ENCODE results near the gene LEP. TPM values are rescaled to one million over a fixed set of nuclear protein-coding genes. Genes with fewer than 3 reads are reported as not detected.

LEP gene
- total RNA-seq, 2 donors from 2014 or later: not detected

DNA sequence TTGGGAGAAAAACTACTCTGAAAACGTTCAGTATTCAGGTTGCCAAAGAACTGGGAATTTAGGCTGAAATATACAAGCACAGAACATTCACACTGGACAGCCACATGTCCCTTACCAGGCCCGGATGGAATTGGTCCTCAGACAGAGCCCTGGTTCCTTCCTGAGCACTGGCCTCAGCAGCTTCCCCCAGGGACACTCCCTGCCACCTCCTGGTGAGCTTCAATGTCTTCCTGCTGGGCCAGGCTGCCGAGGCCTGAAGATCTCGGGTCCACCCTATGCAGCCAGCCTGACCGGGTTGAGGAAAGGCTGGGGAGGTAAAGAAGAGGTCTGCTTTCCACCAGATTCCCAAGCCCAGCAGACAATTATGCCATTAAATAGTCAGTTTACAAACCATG, 24.8 kb downstream of the LEP start:
- Mint-ChIP-seq H3K4me3 (no peak overlapping the region), H3K4me1 (ENCODE audit: low read depth in 2 of 2) (no peaks in the 10 kb centered on the region), H3K27me3 (peaks cover 7 to 28% of the 10 kb centered on the region in 2 donors), H3K36me3 (no peaks in the 10 kb centered on the region), H3K27ac (no peak overlapping the region), H3K9me3 (no peaks in the 10 kb centered on the region)
- no peak for ATAC-seq
- DNase-seq (ENCODE audit: low spot score): no peak

- no peaks in the 10 kb centered on the region for H3K9me3 Mint-ChIP-seq
- no peaks in the 10 kb centered on the region for H3K4me1 Mint-ChIP-seq (ENCODE audit: low read depth in 2 of 2)
- no peak for ATAC-seq
- H3K27me3 Mint-ChIP-seq: peaks cover 10 to 28% of the 10 kb centered on the region in 2 donors
- no peak overlapping the region for H3K27ac Mint-ChIP-seq
- DNase-seq (ENCODE audit: low spot score): no peak
- no peak overlapping the region for H3K4me3 Mint-ChIP-seq
- no peaks in the 10 kb centered on the region for H3K36me3 Mint-ChIP-seq
These were observed 25.4 kb downstream of the LEP start for GRCh38 chr7:128266529-128266882.

GRCh38 chr7:128266883-128267594, 26.0 kb downstream of the LEP start:
- DNase-seq (ENCODE audit: low spot score) (no peak), ATAC-seq (no peak)
- H3K9me3 Mint-ChIP-seq: no peaks in the 10 kb centered on the region
- H3K27ac Mint-ChIP-seq: no peak overlapping the region
- H3K36me3 Mint-ChIP-seq: no peaks in the 10 kb centered on the region
- no peaks in the 10 kb centered on the region for H3K4me1 Mint-ChIP-seq (ENCODE audit: low read depth in 2 of 2)
- no peak overlapping the region for H3K4me3 Mint-ChIP-seq
- H3K27me3 Mint-ChIP-seq: peaks cover 10 to 28% of the 10 kb centered on the region in 2 donors

- ATAC-seq (no peak), DNase-seq (ENCODE audit: low spot score) (no peak)
- Mint-ChIP-seq H3K4me3 (no peak overlapping the region), H3K27me3 (peaks cover 13 to 28% of the 10 kb centered on the region in 2 donors), H3K27ac (no peak overlapping the region), H3K36me3 (no peaks in the 10 kb centered on the region), H3K4me1 (ENCODE audit: low read depth in 2 of 2) (no peaks in the 10 kb centered on the region), H3K9me3 (no peaks in the 10 kb centered on the region)
These were observed 26.5 kb downstream of the LEP start for GRCh38 chr7:128267595-128267924.

GRCh38 chr7:128268233-128268632, 27.2 kb downstream of the LEP start:
- DNase-seq (ENCODE audit: low spot score) (no peak), ATAC-seq (no peak)
- Mint-ChIP-seq H3K36me3 (no peaks in the 10 kb centered on the region), H3K27ac (no peak overlapping the region), H3K27me3 (peaks cover 15 to 28% of the 10 kb centered on the region in 2 donors), H3K4me1 (ENCODE audit: low read depth in 2 of 2) (no peaks in the 10 kb centered on the region), H3K9me3 (no peaks in the 10 kb centered on the region), H3K4me3 (no peak overlapping the region)

GRCh38 chr7:128270826-128271272, 29.8 kb downstream of the LEP start:
- Mint-ChIP-seq H3K27me3 (peaks cover 15 to 28% of the 10 kb centered on the region in 2 donors), H3K4me1 (ENCODE audit: low read depth in 2 of 2) (no peaks in the 10 kb centered on the region), H3K27ac (no peak overlapping the region), H3K36me3 (no peaks in the 10 kb centered on the region), H3K4me3 (no peak overlapping the region), H3K9me3 (no peaks in the 10 kb centered on the region)
- DNase-seq (ENCODE audit: low spot score) (no peak), ATAC-seq (no peak)

- peaks cover 15 to 28% of the 10 kb centered on the region in 2 donors for H3K27me3 Mint-ChIP-seq
- H3K27ac Mint-ChIP-seq: no peak overlapping the region
- no peaks in the 10 kb centered on the region for H3K36me3 Mint-ChIP-seq
- H3K9me3 Mint-ChIP-seq: no peaks in the 10 kb centered on the region
- no peaks in the 10 kb centered on the region for H3K4me1 Mint-ChIP-seq (ENCODE audit: low read depth in 2 of 2)
- ATAC-seq (no peak), DNase-seq (ENCODE audit: low spot score) (no peak)
- H3K4me3 Mint-ChIP-seq: peak overlapping the region; percentile 58
These were observed 30.4 kb downstream of the LEP start for GRCh38 chr7:128271471-128271941.

DNA sequence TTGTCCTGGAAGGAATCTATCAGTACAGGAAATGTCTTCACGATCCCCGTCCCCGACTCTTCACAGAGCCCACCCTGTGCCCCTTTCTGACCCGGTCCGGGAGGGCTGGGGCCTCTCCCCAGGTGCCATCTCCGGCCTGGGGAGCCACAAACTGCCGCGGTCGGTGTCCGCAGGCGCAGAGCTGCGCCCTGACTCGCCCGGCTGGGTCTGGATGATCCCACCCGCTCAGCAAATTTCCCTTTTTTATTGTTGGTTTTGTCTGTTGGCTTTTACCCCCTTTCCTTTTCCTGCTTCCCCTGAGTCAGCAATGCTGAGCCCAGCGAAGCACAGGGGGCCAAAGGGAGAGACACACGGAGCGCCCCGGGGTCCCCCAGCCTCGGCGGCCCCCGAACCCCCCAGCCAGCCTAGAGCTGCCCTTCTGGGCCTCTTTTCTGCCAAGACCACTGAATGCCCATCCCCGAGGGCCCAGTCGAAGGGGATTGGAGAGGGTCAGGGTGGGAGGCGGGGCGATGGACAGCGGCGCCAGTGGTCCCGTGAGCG, 30.9 kb downstream of the LEP start:
- Mint-ChIP-seq H3K9me3 (no peaks in the 10 kb centered on the region), H3K27ac (no peak overlapping the region), H3K36me3 (no peaks in the 10 kb centered on the region), H3K27me3 (peaks cover 15 to 26% of the 10 kb centered on the region in 2 donors), H3K4me3 (no peak overlapping the region), H3K4me1 (ENCODE audit: low read depth in 2 of 2) (no peaks in the 10 kb centered on the region)
- no peak for DNase-seq (ENCODE audit: low spot score)
- ATAC-seq: no peak

DNA sequence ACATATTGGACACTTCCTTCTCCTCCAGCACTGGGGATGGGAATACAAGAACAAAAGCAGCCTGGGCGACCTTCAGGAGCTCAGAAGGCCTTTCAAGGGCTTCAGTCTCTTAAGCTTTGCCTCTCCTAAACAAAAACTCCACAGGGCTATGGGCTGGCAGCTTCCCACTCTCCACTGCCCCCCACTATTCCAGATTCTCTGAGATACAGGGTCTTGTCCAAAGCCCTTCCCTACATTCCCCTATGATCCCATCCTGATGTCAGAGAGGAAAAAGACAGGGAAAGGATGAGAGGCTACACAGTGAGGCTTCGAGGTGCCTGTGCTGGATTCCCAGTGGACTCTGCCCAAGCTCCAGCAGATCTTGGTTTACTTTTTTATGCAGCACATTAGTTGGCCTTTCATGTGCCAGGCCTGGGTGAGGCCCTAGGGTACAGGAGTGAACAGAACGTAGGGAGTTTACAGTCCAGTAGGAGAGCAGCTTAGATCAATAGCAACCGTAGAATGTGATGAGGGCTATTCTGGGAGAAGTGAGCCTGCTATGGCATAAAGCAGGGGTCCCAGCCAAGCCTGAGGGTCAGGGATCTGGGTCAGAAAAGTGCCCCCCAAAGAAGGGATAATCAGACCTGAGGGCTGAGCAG, 33.3 kb downstream of the LEP start:
- Mint-ChIP-seq H3K36me3 (peaks cover 6% of the 10 kb centered on the region), H3K9me3 (peaks cover 4% of the 10 kb centered on the region), H3K27me3 (peaks cover 12 to 13% of the 10 kb centered on the region in 2 donors), H3K4me3 (no peak overlapping the region), H3K27ac (no peak overlapping the region), H3K4me1 (ENCODE audit: low read depth in 2 of 2) (no peaks in the 10 kb centered on the region)
- no peak for ATAC-seq
- DNase-seq (ENCODE audit: low spot score): no peak

DNA sequence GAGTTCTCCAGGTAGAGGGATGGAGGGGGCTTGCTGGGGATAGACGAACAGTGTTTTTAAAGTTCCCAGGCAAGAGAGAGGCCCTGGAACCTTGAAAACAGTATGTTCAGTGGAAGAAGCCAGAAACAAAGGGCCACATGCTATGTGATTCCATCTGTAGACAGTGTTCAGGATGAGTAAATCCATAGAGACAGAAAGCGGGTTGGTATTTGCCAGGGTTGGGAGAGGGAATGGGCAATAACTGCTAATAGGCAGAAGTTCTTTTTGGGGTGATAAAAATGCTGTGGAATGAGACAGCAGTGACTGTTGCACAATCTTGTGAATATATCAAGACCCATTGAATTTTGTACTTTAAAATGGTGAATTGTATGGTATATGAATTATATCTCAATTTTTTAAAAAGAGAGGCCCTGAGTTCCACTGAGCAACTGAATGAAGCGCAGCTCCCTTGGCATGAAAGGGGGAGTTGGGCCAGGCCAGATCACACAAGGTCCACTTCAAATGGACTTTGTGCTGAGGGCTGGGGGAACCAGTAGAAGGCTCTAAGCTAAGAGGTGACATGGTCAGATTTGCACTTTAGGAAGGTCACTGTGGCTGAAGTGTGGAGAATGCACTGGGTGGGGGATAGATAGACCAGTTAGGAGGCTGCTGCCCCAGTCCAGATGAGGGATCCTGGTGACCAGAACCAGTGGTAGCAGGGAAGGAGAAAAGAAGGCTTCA, 34.0 kb downstream of the LEP start:
- peaks cover 7% of the 10 kb centered on the region for H3K9me3 Mint-ChIP-seq
- ATAC-seq (no peak), DNase-seq (ENCODE audit: low spot score) (no peak)
- H3K27me3 Mint-ChIP-seq: peaks cover 7 to 8% of the 10 kb centered on the region in 2 donors
- H3K27ac Mint-ChIP-seq: no peak overlapping the region
- H3K4me1 Mint-ChIP-seq (ENCODE audit: low read depth in 2 of 2): no peaks in the 10 kb centered on the region
- no peak overlapping the region for H3K4me3 Mint-ChIP-seq
- peaks cover 11% of the 10 kb centered on the region for H3K36me3 Mint-ChIP-seq

- ATAC-seq: no peak
These were observed 34.6 kb downstream of the LEP start for GRCh38 chr7:128275681-128276080.

DNA sequence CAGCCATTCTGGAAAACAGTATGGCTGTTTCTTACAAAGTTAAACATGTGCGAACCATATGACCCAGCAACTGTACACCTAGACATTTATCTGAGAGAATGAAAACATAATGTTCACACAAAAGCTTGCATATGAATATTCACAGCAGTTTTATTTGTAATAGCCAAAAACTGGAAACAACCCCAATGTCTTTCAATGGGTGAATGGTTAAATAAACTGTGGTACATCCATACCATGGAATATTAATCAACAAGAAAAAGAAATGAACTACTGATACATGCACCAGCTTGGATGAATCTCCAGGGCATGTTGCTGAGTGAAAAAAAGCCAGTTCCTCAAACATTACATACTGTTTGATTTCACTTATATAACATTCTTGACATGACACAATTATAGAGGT, 37.3 kb downstream of the LEP start:
- ATAC-seq: no peak
- Mint-ChIP-seq H3K9me3 (peaks cover 7% of the 10 kb centered on the region), H3K4me3 (no peak overlapping the region)

More at GRCh38 chr7:128275681-128276080, 34.6 kb downstream of the LEP start:
- Mint-ChIP-seq H3K9me3 (peaks cover 7% of the 10 kb centered on the region), H3K27me3 (peaks cover under 1 to 8% of the 10 kb centered on the region in 2 donors), H3K4me1 (ENCODE audit: low read depth in 2 of 2) (no peaks in the 10 kb centered on the region), H3K27ac (no peak overlapping the region), H3K36me3 (peaks cover 12% of the 10 kb centered on the region), H3K4me3 (no peak overlapping the region)
- no peak for DNase-seq (ENCODE audit: low spot score)

DNA sequence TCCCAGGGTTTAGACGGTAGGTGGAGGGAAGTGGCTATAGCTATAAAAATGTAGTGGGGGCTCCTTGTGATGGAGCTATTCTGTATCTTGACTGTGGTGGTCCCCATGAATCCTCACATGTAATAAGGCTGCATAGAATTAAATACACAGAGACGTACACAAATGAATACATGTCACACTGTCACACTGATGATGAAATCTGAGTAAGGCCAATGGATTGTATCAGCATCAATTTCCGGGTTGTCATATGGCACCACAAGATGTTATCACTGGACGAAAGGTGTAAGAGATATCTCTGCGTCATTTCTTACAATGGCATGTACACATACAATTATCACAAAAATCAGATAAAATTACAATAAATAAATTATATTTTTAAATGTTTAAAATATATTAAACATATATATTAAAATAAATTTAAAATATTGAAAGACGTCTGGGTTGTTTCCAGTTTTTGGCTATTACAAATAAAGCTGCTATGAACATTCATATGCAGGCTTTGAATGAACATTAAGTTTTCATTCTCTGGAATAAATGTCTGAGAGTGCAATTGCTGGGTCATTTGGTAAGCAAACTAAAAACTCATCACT, 38.1 kb downstream of the LEP start:
- peaks cover 7% of the 10 kb centered on the region for H3K9me3 Mint-ChIP-seq
- no peaks in the 10 kb centered on the region for H3K27me3 Mint-ChIP-seq
- DNase-seq (ENCODE audit: low spot score): no peak
- no peak for ATAC-seq
- no peak overlapping the region for H3K27ac Mint-ChIP-seq
- no peak overlapping the region for H3K4me3 Mint-ChIP-seq
- peaks cover 16% of the 10 kb centered on the region for H3K36me3 Mint-ChIP-seq
- peaks cover 0 to 4% of the 10 kb centered on the region in 2 donors for H3K4me1 Mint-ChIP-seq (ENCODE audit: low read depth in 2 of 2)

More for the DNA sequence above, 37.3 kb downstream of the LEP start:
- H3K27ac Mint-ChIP-seq: no peak overlapping the region
- DNase-seq (ENCODE audit: low spot score): no peak
- peaks cover 16% of the 10 kb centered on the region for H3K36me3 Mint-ChIP-seq
- no peaks in the 10 kb centered on the region for H3K27me3 Mint-ChIP-seq
- peaks cover 0 to 4% of the 10 kb centered on the region in 2 donors for H3K4me1 Mint-ChIP-seq (ENCODE audit: low read depth in 2 of 2)

Measured in natural killer cell treated with Interleukin-12 subunit alpha and Interleukin-12 subunit beta and Interleukin-15 and Interleukin-18, amount 100 ng/mL, for 72 hours (primary cell).